Body of pancreas (tissue), 4 donors: Measurements from ENCODE around the gene CNR1.

Experiments
- POLR2A ChIP-seq, 3 donors: fragments of 450-650 bp; IDR thresholded peaks; one replicate each; pipeline ENCODE4 v1.6.1; 2016; ENCODE audit warnings: antibody characterized with exemption in 3 of 3, mild to moderate bottlenecking in 2 of 3
- TF ChIP-seq, protein P1 (sequence below), 7 experiments: fragments of 450-650 bp in 4 of 7; fragments of 200-600 bp in 3 of 7; sonication (generic) in 3 of 7; IDR thresholded peaks; one replicate each; pipeline ENCODE4 v1.5.1; 2016 to 2019; ENCODE audit warnings: antibody characterized with exemption in 7 of 7

DNA sequence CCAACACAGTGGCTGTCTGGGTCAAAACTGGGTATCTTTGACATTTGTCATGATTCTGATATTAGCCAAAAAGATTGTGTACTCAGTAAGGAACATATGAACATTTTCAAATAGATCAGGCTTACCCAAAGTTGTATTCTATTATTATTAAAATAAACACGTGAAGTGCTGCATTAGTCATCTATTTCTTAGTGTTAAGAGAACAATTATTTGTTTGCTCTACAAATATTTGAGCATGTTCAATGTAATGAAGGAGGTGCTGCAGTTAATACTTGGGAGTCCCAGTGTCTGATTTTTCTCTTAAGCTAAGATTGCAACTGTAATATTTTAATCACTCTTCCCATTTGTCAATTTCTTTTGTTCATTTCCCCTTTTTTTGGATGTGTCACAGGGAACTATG, 28.2 kb downstream of the CNR1 start:
- TF ChIP-seq, protein P1, sequence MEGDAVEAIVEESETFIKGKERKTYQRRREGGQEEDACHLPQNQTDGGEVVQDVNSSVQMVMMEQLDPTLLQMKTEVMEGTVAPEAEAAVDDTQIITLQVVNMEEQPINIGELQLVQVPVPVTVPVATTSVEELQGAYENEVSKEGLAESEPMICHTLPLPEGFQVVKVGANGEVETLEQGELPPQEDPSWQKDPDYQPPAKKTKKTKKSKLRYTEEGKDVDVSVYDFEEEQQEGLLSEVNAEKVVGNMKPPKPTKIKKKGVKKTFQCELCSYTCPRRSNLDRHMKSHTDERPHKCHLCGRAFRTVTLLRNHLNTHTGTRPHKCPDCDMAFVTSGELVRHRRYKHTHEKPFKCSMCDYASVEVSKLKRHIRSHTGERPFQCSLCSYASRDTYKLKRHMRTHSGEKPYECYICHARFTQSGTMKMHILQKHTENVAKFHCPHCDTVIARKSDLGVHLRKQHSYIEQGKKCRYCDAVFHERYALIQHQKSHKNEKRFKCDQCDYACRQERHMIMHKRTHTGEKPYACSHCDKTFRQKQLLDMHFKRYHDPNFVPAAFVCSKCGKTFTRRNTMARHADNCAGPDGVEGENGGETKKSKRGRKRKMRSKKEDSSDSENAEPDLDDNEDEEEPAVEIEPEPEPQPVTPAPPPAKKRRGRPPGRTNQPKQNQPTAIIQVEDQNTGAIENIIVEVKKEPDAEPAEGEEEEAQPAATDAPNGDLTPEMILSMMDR (IDR thresholded peaks at IDR 0.05) = no peak
- TF ChIP-seq POLR2A (IDR thresholded peaks at IDR 0.05) = no peak
